CD4-positive, alpha-beta T cell treated with Interleukin-2 at 100 ng/mL for 4 hours (primary cell): ENCODE data around the gene HS6ST3.

ENCODE experiments used
- DNase-seq: peaks from one replicate; pipeline ENCODE4 v3.0.0-alpha.2; 2020; ENCODE audit warnings: low spot score

The HS6ST3 gene

GRCh38 chr13:96539791-96540190, 449.9 kb downstream of the HS6ST3 start:
- no peak for DNase-seq

GRCh38 chr13:96540670-96541069, 450.8 kb downstream of the HS6ST3 start:
- DNase-seq: no peak

- DNase-seq: no peak
Measured at GRCh38 chr13:96542986-96543385, 453.1 kb downstream of the HS6ST3 start.

- DNase-seq: no peak
Measured at GRCh38 chr13:96544957-96545356, 455.1 kb downstream of the HS6ST3 start.

- no peak for DNase-seq
Measured at GRCh38 chr13:96546463-96546862, 456.6 kb downstream of the HS6ST3 start.

- DNase-seq: no peak
Measured at GRCh38 chr13:96551546-96551945, 461.6 kb downstream of the HS6ST3 start.

GRCh38 chr13:96552559-96552958, 462.7 kb downstream of the HS6ST3 start:
- no peak for DNase-seq

GRCh38 chr13:96553796-96554195, 463.9 kb downstream of the HS6ST3 start:
- no peak for DNase-seq

- DNase-seq: no peak
Measured at GRCh38 chr13:96573563-96573962, 483.7 kb downstream of the HS6ST3 start.

GRCh38 chr13:96575423-96576320, 485.8 kb downstream of the HS6ST3 start:
- DNase-seq: no peak

- DNase-seq: no peak
Measured at GRCh38 chr13:96581741-96582140, 491.8 kb downstream of the HS6ST3 start.

- no peak for DNase-seq
Measured at GRCh38 chr13:96615252-96615651, 525.3 kb downstream of the HS6ST3 start.

- no peak for DNase-seq
Measured at GRCh38 chr13:96617528-96617927, 527.6 kb downstream of the HS6ST3 start.

- DNase-seq: no peak
Measured at GRCh38 chr13:96621634-96622183, 531.8 kb downstream of the HS6ST3 start.

GRCh38 chr13:96629331-96629730, 539.4 kb downstream of the HS6ST3 start:
- no peak for DNase-seq

- no peak for DNase-seq
Measured at GRCh38 chr13:96632536-96633320, 542.8 kb downstream of the HS6ST3 start.

- no peak for DNase-seq
Measured at GRCh38 chr13:96636001-96636709, 546.2 kb downstream of the HS6ST3 start.

- no peak for DNase-seq
Measured at GRCh38 chr13:96637039-96637438, 547.1 kb downstream of the HS6ST3 start.

- DNase-seq: no peak
Measured at GRCh38 chr13:96646101-96646500, 556.2 kb downstream of the HS6ST3 start.

- no peak for DNase-seq
Measured at GRCh38 chr13:96646515-96647211, 556.8 kb downstream of the HS6ST3 start.

- no peak for DNase-seq
Measured at GRCh38 chr13:96650301-96650886, 560.5 kb downstream of the HS6ST3 start.
